B cell (primary cell): Measurements from ENCODE around the gene CCDC107. TPM values are rescaled to one million over a fixed set of nuclear protein-coding genes. Genes with fewer than 3 reads are reported as not detected.

ENCODE experiments used
- ATAC-seq: fragments of 200-7000 bp; cut with Tn5 transposase; one replicate; pipeline ENCODE4 v1.10.0; 2021; ENCODE audit warnings: low read depth, mild to moderate bottlenecking, moderate number of reproducible peaks, moderate library complexity
- CTCF ChIA-PET: fragments of 350-600 bp; sonication (Branson Sonifier 250); formaldehyde crosslinking; loops from one replicate; lab custom pipeline; 2021; ENCODE audit warnings: antibody characterized with exemption, inconsistent platforms; lab: Charles Lee
- POLR2A ChIA-PET: fragments of 350-600 bp; sonication (Branson Sonifier 250); formaldehyde crosslinking; loops from one replicate; lab custom pipeline; 2021; ENCODE audit warnings: antibody characterized with exemption; lab: Charles Lee
- DNase-seq: peaks from one replicate; pipeline ENCODE4 v3.0.0; 2013
- H2AFZ ChIP-seq: 2 replicates; pipeline ENCODE4 v1.6.1; 2012; ENCODE audit warnings: mild to moderate bottlenecking, low read depth, low read length; ENCODE audit not compliant: insufficient read depth, poor library complexity, severe bottlenecking
- H3K27ac ChIP-seq, 2 donors: 1 replicate in 1 of 2; 2 replicates in 1 of 2; pipeline ENCODE4 v1.5.1; 2012 to 2013; ENCODE audit warnings: low read length in 2 of 2, mild to moderate bottlenecking in 2 of 2, moderate library complexity in 1 of 2
- H3K27me3 ChIP-seq, 4 experiments: fragments of 200-600 bp in 1 of 4; sonication (generic) in 1 of 4; replicated peaks in 1 of 4; 1 replicate in 2 of 4; 2 replicates in 2 of 4; pipeline versions ENCODE4 v1.6.1 to v1.7.0; 2013 to 2016; ENCODE audit warnings: low read length in 3 of 4, mild to moderate bottlenecking in 2 of 4, mixed read lengths in 1 of 4, moderate library complexity in 1 of 4; ENCODE audit not compliant: insufficient read depth in 4 of 4, control insufficient read depth in 3 of 4; ENCODE audit errors: control extremely low read depth in 1 of 4
- H3K36me3 ChIP-seq, 2 experiments: replicated peaks in 1 of 2; 1 replicate in 1 of 2; 2 replicates in 1 of 2; pipeline versions ENCODE4 v1.6.1 to v1.7.1; 2013; ENCODE audit warnings: low read length in 1 of 2; ENCODE audit not compliant: insufficient read depth in 2 of 2, control insufficient read depth in 1 of 2; ENCODE audit errors: control extremely low read depth in 1 of 2, extremely low read depth in 1 of 2
- H3K4me1 ChIP-seq, 2 donors: fragments of 200-600 bp in 1 of 2; sonication (generic) in 1 of 2; 1 replicate in 1 of 2; 2 replicates in 1 of 2; pipeline versions ENCODE4 v1.5.1 to v1.6.1; 2013 to 2017; ENCODE audit warnings: low read length in 2 of 2; ENCODE audit not compliant: control insufficient read depth in 2 of 2, insufficient read depth in 2 of 2
- H3K4me2 ChIP-seq: replicated peaks from 2 replicates; pipeline ENCODE3; 2012; ENCODE audit warnings: mild to moderate bottlenecking, low read depth, low read length; ENCODE audit not compliant: poor library complexity, severe bottlenecking
- H3K4me3 ChIP-seq, 5 experiments: fragments of 200-600 bp in 1 of 5; sonication (generic) in 1 of 5; 1 replicate in 3 of 5; 2 replicates in 2 of 5; pipeline versions ENCODE4 v1.5.1 to v1.7.0; 2011 to 2016; ENCODE audit warnings: low read length in 4 of 5, mild to moderate bottlenecking in 4 of 5, low read depth in 2 of 5, control low read depth in 1 of 5, moderate library complexity in 1 of 5; ENCODE audit not compliant: insufficient read depth in 1 of 5; ENCODE audit errors: control extremely low read depth in 1 of 5, extremely low read depth in 1 of 5
- H3K79me2 ChIP-seq: fragments of 200-600 bp; sonication (generic); one replicate; pipeline ENCODE4 v1.6.0; 2016; ENCODE audit warnings: low read length; ENCODE audit not compliant: control insufficient read depth, insufficient read depth
- H3K9ac ChIP-seq: fragments of 200-600 bp; sonication (generic); 2 replicates; pipeline ENCODE4 v1.6.1; 2017; ENCODE audit warnings: mild to moderate bottlenecking, low read length, moderate library complexity
- H3K9me3 ChIP-seq, 3 donors: one replicate each; pipeline versions ENCODE4 v1.6.1 to v1.7.1; 2013; ENCODE audit warnings: low read length in 2 of 3; ENCODE audit not compliant: control insufficient read depth in 2 of 3, insufficient read depth in 1 of 3; ENCODE audit errors: control extremely low read depth in 1 of 3
- H4K20me1 ChIP-seq: 2 replicates; pipeline ENCODE4 v1.6.0; 2012; ENCODE audit warnings: mild to moderate bottlenecking, low read length; ENCODE audit not compliant: insufficient read depth, control insufficient read depth, poor library complexity, severe bottlenecking
- H3K27ac Mint-ChIP-seq: one replicate; pipeline ENCODE4 v1.8.0; 2021; ENCODE audit warnings: mixed read lengths
- H3K27me3 Mint-ChIP-seq: one replicate; pipeline ENCODE4 v1.8.0; 2021; ENCODE audit warnings: mixed read lengths
- H3K4me1 Mint-ChIP-seq: one replicate; pipeline ENCODE4 v1.8.0; 2021; ENCODE audit warnings: mixed read lengths
- H3K4me3 Mint-ChIP-seq: one replicate; pipeline ENCODE4 v1.8.0; 2021; ENCODE audit warnings: mixed read lengths
- H3K9me3 Mint-ChIP-seq: one replicate; pipeline ENCODE4 v1.8.0; 2022; ENCODE audit warnings: mixed read lengths; ENCODE audit not compliant: insufficient read depth
- EZH2 ChIP-seq: IDR thresholded peaks from 2 replicates; pipeline ENCODE4 v1.6.1; 2012; ENCODE audit warnings: borderline replicate concordance, low read depth, mild to moderate bottlenecking, moderate library complexity, low read length; ENCODE audit not compliant: insufficient read depth, poor library complexity, severe bottlenecking
- WGBS: methylation state at CpG from one replicate; pipeline ENCODE4 v1.1.5; 2013; ENCODE audit warnings: missing lambda C conversion rate; ENCODE audit not compliant: insufficient coverage; 5-methylcytosine and 5-hydroxymethylcytosine counted together
- intact Hi-C: fragments of 100-400 bp; cut with micrococcal nuclease; formaldehyde crosslinking; loops from one replicate; pipeline ENCODE4 v1.10.0; 2022
- polyA plus RNA-seq: library from polyadenylated mRNA; depleted of rRNA; stranded (reverse); fragments of >200 nt; gene quantifications from 2 replicates; pipeline ENCODE4 v1.2.3, GENCODE V29; 2012
- total RNA-seq, 2 donors: library from RNA; stranded (reverse); fragments of 120-200 nt in 1 of 2; gene quantifications; 1 replicate in 1 of 2; 2 replicates in 1 of 2; pipeline versions ENCODE4 v1.2.3 to v1.2.4, GENCODE V29; 2013 to 2022
- TF ChIP-seq, protein P1 (sequence below): fragments of 200-600 bp; IDR thresholded peaks from one replicate; pipeline ENCODE4 v1.8.0; 2022; ENCODE audit warnings: antibody characterized with exemption, mild to moderate bottlenecking

The CCDC107 gene
- total and polyA plus RNA-seq, 2 donors (not counting 1 experiment from before 2014, with no cell fraction given), result 22.5 to 33.8 TPM

DNA sequence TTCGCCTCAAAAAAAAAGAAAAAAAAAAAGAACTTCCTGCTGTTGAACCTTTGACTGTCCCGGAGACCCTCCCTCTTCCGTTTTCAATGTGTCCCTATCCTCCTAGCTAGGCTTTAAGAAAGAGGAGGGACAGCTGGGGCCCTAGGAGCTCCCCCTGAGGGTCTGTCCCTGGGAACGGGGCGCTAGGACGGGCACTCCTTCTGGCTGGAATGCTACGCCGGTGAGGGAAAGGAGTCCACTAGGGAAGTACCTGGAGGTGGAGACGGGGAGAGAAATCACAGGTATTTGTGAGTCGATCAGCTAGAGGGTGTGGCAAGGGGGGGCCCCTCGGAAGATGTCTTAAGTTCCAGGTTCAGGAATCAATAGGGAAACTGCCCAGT is 11.9 kb upstream of the CCDC107 start:
- no peaks in the 10 kb centered on the region for H3K27me3 ChIP-seq
- H3K27me3 Mint-ChIP-seq, result no peaks in the 10 kb centered on the region
- peak overlapping the region; percentile 88 for H3K9ac ChIP-seq
- peak overlapping the region; percentile 97 for H3K27ac Mint-ChIP-seq
- H3K79me2 ChIP-seq, result peaks cover 52% of the 10 kb centered on the region
- peak overlapping the region; percentile 93 for H3K4me2 ChIP-seq
- H3K4me3 Mint-ChIP-seq, result peak overlapping the region; percentile 97
- no peaks in the 10 kb centered on the region for H4K20me1 ChIP-seq
- peaks cover 82% of the 10 kb centered on the region for H3K4me1 Mint-ChIP-seq
- ATAC-seq, result no peak
- WGBS, result 0% methylated on average over 9 of the region's 11 CpGs
- intact Hi-C loops, result loop anchor here (1.0 to 2.0 kb wide), 8 partner anchors 10 to 169 kb away; partner anchors contain the start of genes CCDC107, CREB3, HINT2 and RMRP
- CTCF ChIA-PET, result interaction anchor here (1.1 to 15.0 kb wide), 16 partner anchors 10 to 529 kb away, joined by 3 to 357 read pairs (median 12); partner anchors contain the start of genes ARHGEF39, CCDC107, CD72 and CREB3
- H3K9me3 ChIP-seq, result no peaks in the 10 kb centered on the region
- POLR2A ChIA-PET, result interaction anchor here (0.7 to 9.7 kb wide), 11 partner anchors 10 to 86 kb away, joined by 3 to 114 read pairs (median 8); partner anchors contain the start of genes CCDC107, CD72, CREB3 and RMRP
- peaks cover 0 to 13% of the 10 kb centered on the region in 2 experiments for H3K36me3 ChIP-seq
- no peaks in the 10 kb centered on the region for H3K9me3 Mint-ChIP-seq
- peaks cover 76 to 92% of the 10 kb centered on the region in 2 donors for H3K4me1 ChIP-seq
- peak overlapping the region; percentile 83 for H2AFZ ChIP-seq
- H3K4me3 ChIP-seq, result peak overlapping the region; percentile 76 to 90 (median 84)
- no peak for TF ChIP-seq EZH2
- TF ChIP-seq, protein P1, sequence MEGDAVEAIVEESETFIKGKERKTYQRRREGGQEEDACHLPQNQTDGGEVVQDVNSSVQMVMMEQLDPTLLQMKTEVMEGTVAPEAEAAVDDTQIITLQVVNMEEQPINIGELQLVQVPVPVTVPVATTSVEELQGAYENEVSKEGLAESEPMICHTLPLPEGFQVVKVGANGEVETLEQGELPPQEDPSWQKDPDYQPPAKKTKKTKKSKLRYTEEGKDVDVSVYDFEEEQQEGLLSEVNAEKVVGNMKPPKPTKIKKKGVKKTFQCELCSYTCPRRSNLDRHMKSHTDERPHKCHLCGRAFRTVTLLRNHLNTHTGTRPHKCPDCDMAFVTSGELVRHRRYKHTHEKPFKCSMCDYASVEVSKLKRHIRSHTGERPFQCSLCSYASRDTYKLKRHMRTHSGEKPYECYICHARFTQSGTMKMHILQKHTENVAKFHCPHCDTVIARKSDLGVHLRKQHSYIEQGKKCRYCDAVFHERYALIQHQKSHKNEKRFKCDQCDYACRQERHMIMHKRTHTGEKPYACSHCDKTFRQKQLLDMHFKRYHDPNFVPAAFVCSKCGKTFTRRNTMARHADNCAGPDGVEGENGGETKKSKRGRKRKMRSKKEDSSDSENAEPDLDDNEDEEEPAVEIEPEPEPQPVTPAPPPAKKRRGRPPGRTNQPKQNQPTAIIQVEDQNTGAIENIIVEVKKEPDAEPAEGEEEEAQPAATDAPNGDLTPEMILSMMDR, result no peak
- H3K27ac ChIP-seq, result peak overlapping the region; percentile 88 to 95
- DNase-seq, result no peak
